ENCODE results near the gene ARID1A. TPM values are rescaled to one million over a fixed set of nuclear protein-coding genes. Genes with fewer than 3 reads are reported as not detected.
A peak's percentile ranks its signal among the peaks of the same experiment; 100 is the strongest.

Gene ARID1A
- total and polyA plus RNA-seq, 9 of the 15 experiments (the other 6 are each of a cell fraction or from before 2014, with no cell fraction given), result 8.3 to 88.3 (median 22.5) TPM

DNA sequence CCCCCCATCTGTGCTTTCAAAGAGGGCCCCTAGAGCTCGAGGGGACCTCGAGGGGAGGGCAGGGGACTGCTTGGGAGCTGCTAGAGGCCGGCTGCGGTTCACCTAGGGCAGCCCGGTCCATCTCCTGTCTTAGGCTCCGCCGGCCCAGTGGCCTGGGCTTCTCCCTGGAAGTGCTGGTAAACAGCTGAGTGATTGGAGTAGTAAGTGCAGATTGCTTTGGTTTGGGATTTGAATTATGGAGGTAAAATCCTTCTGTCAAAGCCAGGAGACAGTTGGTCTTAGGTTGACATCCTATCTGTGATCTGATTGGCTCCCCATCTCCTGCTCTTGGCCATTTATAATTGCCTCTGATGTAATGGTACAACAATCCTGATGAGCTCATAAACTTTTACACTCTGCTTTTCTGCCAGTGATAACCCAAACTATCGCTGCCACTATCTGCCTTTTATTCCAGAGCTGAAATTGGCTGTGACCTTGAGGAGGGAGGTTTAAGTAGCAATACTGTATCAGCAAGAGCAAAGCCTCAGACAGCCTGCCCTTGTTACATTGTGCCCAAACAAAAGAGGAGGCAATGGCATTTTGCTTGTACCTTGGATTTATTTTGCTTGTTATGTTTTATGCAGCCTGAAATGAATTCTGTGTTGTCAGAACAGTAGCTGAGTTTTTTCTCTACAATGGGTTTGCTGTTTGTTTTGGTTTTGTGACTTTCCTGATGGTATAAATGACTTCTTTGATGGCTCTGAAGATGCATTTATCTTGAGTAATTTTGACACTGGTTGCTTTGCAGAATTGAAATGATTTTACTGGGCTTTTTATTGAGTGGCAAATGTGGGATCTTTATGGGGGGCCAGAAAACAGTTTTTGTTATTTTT, 2.4 kb downstream of the ARID1A start (continued):
- TF ChIP-seq, protein P1, sequence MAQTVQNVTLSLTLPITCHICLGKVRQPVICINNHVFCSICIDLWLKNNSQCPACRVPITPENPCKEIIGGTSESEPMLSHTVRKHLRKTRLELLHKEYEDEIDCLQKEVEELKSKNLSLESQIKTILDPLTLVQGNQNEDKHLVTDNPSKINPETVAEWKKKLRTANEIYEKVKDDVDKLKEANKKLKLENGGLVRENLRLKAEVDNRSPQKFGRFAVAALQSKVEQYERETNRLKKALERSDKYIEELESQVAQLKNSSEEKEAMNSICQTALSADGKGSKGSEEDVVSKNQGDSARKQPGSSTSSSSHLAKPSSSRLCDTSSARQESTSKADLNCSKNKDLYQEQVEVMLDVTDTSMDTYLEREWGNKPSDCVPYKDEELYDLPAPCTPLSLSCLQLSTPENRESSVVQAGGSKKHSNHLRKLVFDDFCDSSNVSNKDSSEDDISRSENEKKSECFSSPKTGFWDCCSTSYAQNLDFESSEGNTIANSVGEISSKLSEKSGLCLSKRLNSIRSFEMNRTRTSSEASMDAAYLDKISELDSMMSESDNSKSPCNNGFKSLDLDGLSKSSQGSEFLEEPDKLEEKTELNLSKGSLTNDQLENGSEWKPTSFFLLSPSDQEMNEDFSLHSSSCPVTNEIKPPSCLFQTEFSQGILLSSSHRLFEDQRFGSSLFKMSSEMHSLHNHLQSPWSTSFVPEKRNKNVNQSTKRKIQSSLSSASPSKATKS (CRISPR knock-in tag; IDR thresholded peaks at IDR 0.05), result no peak
- no peak for TF ChIP-seq ZNF584 (CRISPR knock-in tag; IDR thresholded peaks at IDR 0.05; ENCODE audit: low read depth)
- peak; percentile 12; the same call in 1 of the 2 replicates for TF ChIP-seq MAFK (IDR thresholded peaks at IDR 0.05; ENCODE audit: low read length)
- TF ChIP-seq, protein P2, sequence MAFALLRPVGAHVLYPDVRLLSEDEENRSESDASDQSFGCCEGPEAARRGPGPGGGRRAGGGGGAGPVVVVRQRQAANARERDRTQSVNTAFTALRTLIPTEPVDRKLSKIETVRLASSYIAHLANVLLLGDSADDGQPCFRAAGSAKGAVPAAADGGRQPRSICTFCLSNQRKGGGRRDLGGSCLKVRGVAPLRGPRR (CRISPR knock-in tag; IDR thresholded peaks at IDR 0.05), result no peak
- TF ChIP-seq IRF2 (CRISPR knock-in tag; IDR thresholded peaks at IDR 0.05), result no peak
- TF ChIP-seq, protein P3, sequence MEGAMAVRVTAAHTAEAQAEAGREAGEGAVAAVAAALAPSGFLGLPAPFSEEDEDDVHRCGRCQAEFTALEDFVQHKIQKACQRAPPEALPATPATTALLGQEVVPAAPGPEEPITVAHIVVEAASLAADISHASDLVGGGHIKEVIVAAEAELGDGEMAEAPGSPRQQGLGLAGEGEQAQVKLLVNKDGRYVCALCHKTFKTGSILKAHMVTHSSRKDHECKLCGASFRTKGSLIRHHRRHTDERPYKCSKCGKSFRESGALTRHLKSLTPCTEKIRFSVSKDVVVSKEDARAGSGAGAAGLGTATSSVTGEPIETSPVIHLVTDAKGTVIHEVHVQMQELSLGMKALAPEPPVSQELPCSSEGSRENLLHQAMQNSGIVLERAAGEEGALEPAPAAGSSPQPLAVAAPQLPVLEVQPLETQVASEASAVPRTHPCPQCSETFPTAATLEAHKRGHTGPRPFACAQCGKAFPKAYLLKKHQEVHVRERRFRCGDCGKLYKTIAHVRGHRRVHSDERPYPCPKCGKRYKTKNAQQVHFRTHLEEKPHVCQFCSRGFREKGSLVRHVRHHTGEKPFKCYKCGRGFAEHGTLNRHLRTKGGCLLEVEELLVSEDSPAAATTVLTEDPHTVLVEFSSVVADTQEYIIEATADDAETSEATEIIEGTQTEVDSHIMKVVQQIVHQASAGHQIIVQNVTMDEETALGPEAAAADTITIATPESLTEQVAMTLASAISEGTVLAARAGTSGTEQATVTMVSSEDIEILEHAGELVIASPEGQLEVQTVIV (CRISPR knock-in tag; IDR thresholded peaks at IDR 0.05; ENCODE audit: borderline replicate concordance), result no peak
- TF ChIP-seq, protein P4, sequence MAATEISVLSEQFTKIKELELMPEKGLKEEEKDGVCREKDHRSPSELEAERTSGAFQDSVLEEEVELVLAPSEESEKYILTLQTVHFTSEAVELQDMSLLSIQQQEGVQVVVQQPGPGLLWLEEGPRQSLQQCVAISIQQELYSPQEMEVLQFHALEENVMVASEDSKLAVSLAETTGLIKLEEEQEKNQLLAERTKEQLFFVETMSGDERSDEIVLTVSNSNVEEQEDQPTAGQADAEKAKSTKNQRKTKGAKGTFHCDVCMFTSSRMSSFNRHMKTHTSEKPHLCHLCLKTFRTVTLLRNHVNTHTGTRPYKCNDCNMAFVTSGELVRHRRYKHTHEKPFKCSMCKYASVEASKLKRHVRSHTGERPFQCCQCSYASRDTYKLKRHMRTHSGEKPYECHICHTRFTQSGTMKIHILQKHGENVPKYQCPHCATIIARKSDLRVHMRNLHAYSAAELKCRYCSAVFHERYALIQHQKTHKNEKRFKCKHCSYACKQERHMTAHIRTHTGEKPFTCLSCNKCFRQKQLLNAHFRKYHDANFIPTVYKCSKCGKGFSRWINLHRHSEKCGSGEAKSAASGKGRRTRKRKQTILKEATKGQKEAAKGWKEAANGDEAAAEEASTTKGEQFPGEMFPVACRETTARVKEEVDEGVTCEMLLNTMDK (IDR thresholded peaks at IDR 0.05; ENCODE audit: borderline replicate concordance, insufficient read depth, low read depth, low read length, poor library complexity, severe bottlenecking), result no peak
- peak; percentile 68; the same call in 1 of the 2 replicates for TF ChIP-seq NFRKB (IDR thresholded peaks at IDR 0.05; ENCODE audit: low read depth)
- TF ChIP-seq HSF4 (CRISPR knock-in tag; IDR thresholded peaks at IDR 0.05; ENCODE audit: borderline replicate concordance), result no peak
- TF ChIP-seq BRD9 (IDR thresholded peaks at IDR 0.05; ENCODE audit: low read depth, partially characterized antibody), result peak; percentile 35
- no peak for TF ChIP-seq PTBP1 (IDR thresholded peaks at IDR 0.05; ENCODE audit: low read depth, low read length)
- TF ChIP-seq CREM (IDR thresholded peaks at IDR 0.05; ENCODE audit: low read depth), result peak; percentile 93
- peak; percentile 87 for TF ChIP-seq EP300 (IDR thresholded peaks at IDR 0.05; ENCODE audit: low read length)
- TF ChIP-seq RBM25 (IDR thresholded peaks at IDR 0.05; ENCODE audit: low read depth, low read length, severe bottlenecking), result peak; percentile 25
- peak; percentile 78 to 90 for TF ChIP-seq TEAD1 (CRISPR knock-in tag; IDR thresholded peaks at IDR 0.05)
- TF ChIP-seq, protein P5, sequence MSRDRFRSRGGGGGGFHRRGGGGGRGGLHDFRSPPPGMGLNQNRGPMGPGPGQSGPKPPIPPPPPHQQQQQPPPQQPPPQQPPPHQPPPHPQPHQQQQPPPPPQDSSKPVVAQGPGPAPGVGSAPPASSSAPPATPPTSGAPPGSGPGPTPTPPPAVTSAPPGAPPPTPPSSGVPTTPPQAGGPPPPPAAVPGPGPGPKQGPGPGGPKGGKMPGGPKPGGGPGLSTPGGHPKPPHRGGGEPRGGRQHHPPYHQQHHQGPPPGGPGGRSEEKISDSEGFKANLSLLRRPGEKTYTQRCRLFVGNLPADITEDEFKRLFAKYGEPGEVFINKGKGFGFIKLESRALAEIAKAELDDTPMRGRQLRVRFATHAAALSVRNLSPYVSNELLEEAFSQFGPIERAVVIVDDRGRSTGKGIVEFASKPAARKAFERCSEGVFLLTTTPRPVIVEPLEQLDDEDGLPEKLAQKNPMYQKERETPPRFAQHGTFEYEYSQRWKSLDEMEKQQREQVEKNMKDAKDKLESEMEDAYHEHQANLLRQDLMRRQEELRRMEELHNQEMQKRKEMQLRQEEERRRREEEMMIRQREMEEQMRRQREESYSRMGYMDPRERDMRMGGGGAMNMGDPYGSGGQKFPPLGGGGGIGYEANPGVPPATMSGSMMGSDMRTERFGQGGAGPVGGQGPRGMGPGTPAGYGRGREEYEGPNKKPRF (IDR thresholded peaks at IDR 0.05; ENCODE audit: low read depth, low read length), result no peak
- TF ChIP-seq ZNF764 (CRISPR knock-in tag; IDR thresholded peaks at IDR 0.05; ENCODE audit: low read depth), result no peak

All from K562 (cell line).